GM21737 (cell line): ENCODE data around the gene MOB3A.
"Not testable (repeated sequence)": the region's sequence is repeated elsewhere in the genome, so short reads cannot be mapped to it uniquely, and the experiment has no call there.

Source experiments
- ATAC-seq: cut with Tn5 transposase; IDR thresholded peaks from one replicate; pipeline ENCODE4 v1.9.1; 2021; ENCODE audit warnings: mild to moderate bottlenecking, moderate library complexity; ENCODE audit not compliant: unreplicated experiment

MOB3A gene

GRCh38 chr19:2035590-2035991 is 60.5 kb downstream of the MOB3A start:
- no peak for ATAC-seq

GRCh38 chr19:2034729-2035589 is 61.2 kb downstream of the MOB3A start:
- ATAC-seq = no peak

- not testable (repeated sequence) for ATAC-seq
Observed at GRCh38 chr19:2034253-2034652, 61.9 kb downstream of the MOB3A start.

- ATAC-seq = no peak
Observed at GRCh38 chr19:2033825-2034159, 62.3 kb downstream of the MOB3A start.

GRCh38 chr19:2033115-2033824 is 62.9 kb downstream of the MOB3A start:
- no peak for ATAC-seq

DNA sequence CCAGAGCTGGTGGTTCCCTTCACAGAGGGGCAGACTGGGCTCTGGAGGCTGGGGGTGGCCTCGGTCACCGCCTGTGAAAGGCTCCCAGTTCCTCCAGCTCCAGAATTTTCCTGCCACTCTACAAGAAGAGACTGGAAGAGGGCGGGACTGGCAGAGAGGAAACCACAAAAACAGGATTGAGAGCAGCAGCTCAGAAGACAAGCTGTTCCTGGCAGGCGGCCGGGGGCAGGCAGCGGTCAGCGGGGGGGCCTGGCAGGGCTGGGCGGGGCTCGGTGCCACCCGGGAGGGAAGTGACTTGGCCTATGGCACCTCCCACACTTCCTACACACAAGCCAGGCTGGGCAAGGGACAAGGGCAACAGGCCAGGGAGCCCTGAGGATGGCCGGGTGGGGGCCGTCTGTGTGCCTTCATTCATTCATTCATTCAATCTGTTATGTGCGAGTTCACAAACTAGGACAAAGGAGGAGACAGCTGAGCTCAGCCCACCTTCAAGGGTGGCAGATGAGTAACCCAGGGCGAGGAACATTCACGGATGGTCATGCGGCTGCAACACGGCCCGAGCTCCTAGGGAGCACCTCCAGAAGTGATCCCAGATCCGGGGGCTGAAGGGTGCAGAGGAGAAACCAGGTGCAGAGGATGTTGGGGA is 63.7 kb downstream of the MOB3A start:
- no peak for ATAC-seq

DNA sequence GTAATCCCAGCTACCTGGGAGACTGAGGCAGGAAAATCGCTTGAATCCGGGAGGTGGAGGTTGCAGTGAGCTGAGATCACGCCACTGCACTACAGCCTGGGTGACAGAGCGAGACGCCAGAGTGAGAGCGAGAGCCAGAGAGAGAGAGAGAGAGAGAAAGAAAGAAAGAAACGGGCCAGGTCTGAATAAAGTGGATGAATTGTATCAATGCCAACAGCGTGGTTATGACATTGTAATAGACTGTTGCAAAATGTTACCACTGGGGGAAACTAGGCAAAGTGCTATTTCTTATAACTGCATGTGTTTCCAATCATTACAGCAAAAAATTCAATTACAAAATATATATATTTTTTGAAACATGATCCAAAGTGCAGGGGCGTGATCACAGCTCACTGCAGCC is 68.8 kb downstream of the MOB3A start:
- no peak for ATAC-seq

DNA sequence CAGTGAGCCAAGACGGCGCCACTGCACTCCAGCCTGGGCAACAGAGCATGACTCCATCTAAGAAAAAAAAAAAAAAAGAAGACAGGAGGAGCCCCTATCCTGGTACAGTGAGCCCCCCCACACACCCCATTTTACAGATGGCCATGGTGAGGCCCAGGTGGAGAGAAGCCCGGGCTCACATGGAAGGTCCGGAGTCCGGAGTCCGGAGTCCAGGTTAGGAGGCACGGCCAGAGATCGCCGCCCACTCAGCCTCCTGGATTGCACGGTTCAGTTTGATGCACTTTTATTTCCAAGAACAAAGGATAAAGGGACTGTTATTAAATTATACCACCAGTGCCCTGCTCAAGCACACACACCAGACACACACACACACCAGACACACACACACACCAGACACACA is 69.4 kb downstream of the MOB3A start:
- no peak for ATAC-seq

DNA sequence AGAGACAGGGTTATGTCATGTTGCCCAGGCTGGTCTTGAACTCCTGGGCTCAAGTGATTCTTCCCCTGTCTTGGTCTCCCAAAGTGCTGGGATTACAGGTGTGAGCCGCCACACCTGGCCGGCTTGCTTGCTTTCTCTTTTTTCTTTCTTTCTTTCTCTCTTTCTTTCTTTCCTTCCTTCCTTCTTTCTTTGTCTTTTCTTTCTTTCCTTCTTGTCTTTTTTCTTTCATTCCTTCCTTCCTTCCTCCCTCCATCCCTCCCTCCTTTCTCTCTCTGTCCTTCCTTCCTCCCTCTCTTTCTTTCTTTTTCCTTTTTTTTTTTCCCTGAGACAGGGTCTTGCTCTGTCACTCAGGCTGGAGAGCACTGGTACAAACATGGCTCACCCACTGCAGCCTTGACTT is 73.8 kb downstream of the MOB3A start:
- ATAC-seq = no peak

DNA sequence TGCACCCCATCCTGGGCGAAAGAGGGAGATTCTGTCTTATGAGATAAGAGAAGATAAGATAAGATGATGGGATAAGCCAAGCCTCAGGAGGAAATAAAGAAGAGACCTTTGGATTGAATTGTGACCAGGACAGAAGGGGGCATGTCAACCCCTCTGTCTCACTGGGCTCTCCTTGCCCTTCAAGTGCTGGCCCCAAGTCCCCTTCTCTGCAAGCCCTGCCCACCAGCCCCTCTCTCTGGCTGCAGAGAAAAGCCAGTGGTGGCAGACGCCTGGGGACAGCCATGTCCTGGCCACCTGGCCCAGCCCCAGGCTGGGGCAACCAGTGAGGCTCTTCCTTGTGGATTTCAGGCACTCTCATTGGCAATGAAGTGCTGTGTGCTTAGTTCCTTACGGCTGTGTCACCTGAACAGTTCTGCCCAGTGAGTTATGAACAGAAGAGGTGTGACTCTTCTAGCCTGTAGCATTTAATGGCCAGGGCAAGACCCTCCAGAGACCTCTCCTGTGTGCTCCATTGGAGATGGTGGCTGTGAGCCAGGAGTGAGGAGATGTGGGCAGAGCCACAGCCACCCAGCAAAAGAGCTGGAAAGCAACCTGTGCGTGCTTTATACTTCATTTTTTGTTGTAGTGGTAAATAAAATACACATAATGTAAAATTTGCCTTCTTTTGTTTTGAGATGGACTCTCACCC is 74.5 kb downstream of the MOB3A start:
- ATAC-seq = no peak
